Hepatocyte (in vitro differentiated cells): ENCODE data around the gene TBC1D20.

ENCODE experiments used
- EZH2 ChIP-seq: fragments of 200-600 bp; sonication (generic); IDR thresholded peaks from 2 replicates; pipeline ENCODE4 v1.6.1; 2016; ENCODE audit warnings: antibody characterized with exemption, mild to moderate bottlenecking, borderline replicate concordance
- EZH2phosphoT487 ChIP-seq: fragments of 200-600 bp; sonication (generic); IDR thresholded peaks from one replicate; pipeline ENCODE4 v1.6.1; 2018; ENCODE audit warnings: antibody characterized with exemption, mild to moderate bottlenecking, low read depth, moderate library complexity; ENCODE audit not compliant: unreplicated experiment, severe bottlenecking
- TF ChIP-seq, protein P1 (sequence below): fragments of 200-600 bp; sonication (generic); IDR thresholded peaks from 2 replicates; pipeline ENCODE4 v1.5.1; 2016; ENCODE audit warnings: antibody characterized with exemption, mild to moderate bottlenecking; ENCODE audit not compliant: poor library complexity

DNA sequence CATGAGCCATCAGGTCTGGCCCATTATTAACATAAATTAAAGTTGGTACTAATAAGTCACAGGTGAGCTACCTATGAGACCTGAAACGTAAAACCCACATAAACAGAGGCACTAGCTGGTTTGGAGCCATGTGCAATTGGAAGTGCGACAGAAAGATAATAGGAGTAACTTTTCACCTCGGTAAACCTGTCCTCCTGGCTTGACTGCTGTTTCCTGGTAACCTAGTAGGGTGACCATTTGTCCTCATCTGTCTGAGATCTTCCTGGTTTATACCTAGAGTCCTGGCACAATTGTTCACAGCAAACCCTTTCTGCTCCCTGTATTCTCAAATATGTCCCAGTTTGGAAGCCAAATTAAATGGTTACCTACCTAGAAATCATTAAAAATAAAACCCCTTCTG is 7.4 kb downstream of the TBC1D20 start:
- TF ChIP-seq EZH2 (no peak), EZH2phosphoT487 (no peak)
- TF ChIP-seq, protein P1, sequence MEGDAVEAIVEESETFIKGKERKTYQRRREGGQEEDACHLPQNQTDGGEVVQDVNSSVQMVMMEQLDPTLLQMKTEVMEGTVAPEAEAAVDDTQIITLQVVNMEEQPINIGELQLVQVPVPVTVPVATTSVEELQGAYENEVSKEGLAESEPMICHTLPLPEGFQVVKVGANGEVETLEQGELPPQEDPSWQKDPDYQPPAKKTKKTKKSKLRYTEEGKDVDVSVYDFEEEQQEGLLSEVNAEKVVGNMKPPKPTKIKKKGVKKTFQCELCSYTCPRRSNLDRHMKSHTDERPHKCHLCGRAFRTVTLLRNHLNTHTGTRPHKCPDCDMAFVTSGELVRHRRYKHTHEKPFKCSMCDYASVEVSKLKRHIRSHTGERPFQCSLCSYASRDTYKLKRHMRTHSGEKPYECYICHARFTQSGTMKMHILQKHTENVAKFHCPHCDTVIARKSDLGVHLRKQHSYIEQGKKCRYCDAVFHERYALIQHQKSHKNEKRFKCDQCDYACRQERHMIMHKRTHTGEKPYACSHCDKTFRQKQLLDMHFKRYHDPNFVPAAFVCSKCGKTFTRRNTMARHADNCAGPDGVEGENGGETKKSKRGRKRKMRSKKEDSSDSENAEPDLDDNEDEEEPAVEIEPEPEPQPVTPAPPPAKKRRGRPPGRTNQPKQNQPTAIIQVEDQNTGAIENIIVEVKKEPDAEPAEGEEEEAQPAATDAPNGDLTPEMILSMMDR: no peak
